ENCODE data around the gene CSNK2A1. TPM values are rescaled to one million over a fixed set of nuclear protein-coding genes. Genes with fewer than 3 reads are reported as not detected.

CSNK2A1 gene
- polyA plus RNA-seq, 1 donor from 2014 or later, result 255 TPM

GRCh38 chr20:537983-538382, 5.6 kb downstream of the CSNK2A1 start:
- Histone ChIP-seq H3K27ac (ENCODE audit: low read length) (no peak overlapping the region), H3K79me2 (replicated peaks; ENCODE audit: insufficient read depth, low read length) (peaks cover 100% of the 10 kb centered on the region), H3F3A (ENCODE audit: insufficient read depth, low read length, poor library complexity, severe bottlenecking) (no peaks in the 10 kb centered on the region), H3K4me2 (ENCODE audit: low read length) (no peak overlapping the region), H2AFZ (ENCODE audit: low read depth, low read length) (no peak overlapping the region), H3K36me3 (ENCODE audit: insufficient read depth, low read length) (no peaks in the 10 kb centered on the region), H3K9me2 (ENCODE audit: insufficient read depth, low read length) (no peaks in the 10 kb centered on the region), H3K27me3 (ENCODE audit: insufficient read depth, low read depth, low read length) (no peaks in the 10 kb centered on the region), H3K4me3 (ENCODE audit: low read length) (no peak overlapping the region), H4K20me1 (ENCODE audit: insufficient read depth) (no peaks in the 10 kb centered on the region), H3K9me3 (ENCODE audit: low read length) (no peaks in the 10 kb centered on the region), H3K9ac (ENCODE audit: low read length) (no peak overlapping the region)
- TF ChIP-seq EP300 (conservative IDR thresholded peaks at IDR 0.05; ENCODE audit: poor library complexity, severe bottlenecking), result no peak
- TF ChIP-seq POLR2AphosphoS5 (IDR thresholded peaks at IDR 0.05), result no peak
- TF ChIP-seq SMC3 (conservative IDR thresholded peaks at IDR 0.05; ENCODE audit: poor library complexity), result no peak
- TF ChIP-seq RAD21 (conservative IDR thresholded peaks at IDR 0.05), result no peak
- no peak for TF ChIP-seq MXI1 (conservative IDR thresholded peaks at IDR 0.05; ENCODE audit: poor library complexity, severe bottlenecking)
- TF ChIP-seq TAF1 (IDR thresholded peaks at IDR 0.05; ENCODE audit: low read depth), result no peak
- TF ChIP-seq EZH2 (IDR thresholded peaks at IDR 0.05; ENCODE audit: borderline replicate concordance, insufficient read depth, low read length, poor library complexity, severe bottlenecking), result no peak
- no peak for TF ChIP-seq REST (IDR thresholded peaks at IDR 0.05; ENCODE audit: borderline replicate concordance)
- no peak for TF ChIP-seq CTCF (IDR thresholded peaks at IDR 0.05; ENCODE audit: poor library complexity, severe bottlenecking)

- no peaks in the 10 kb centered on the region for H3F3A ChIP-seq (ENCODE audit: insufficient read depth, low read length, poor library complexity, severe bottlenecking)
- H3K36me3 ChIP-seq (ENCODE audit: insufficient read depth, low read length), result no peaks in the 10 kb centered on the region
- no peaks in the 10 kb centered on the region for H3K9me2 ChIP-seq (ENCODE audit: insufficient read depth, low read length)
- no peak overlapping the region for H3K27ac ChIP-seq (ENCODE audit: low read length)
- H3K27me3 ChIP-seq (ENCODE audit: insufficient read depth, low read depth, low read length), result no peaks in the 10 kb centered on the region
- no peak overlapping the region for H3K4me2 ChIP-seq (ENCODE audit: low read length)
- no peaks in the 10 kb centered on the region for H3K9me3 ChIP-seq (ENCODE audit: low read length)
- H3K9ac ChIP-seq (ENCODE audit: low read length), result no peak overlapping the region
- no peak overlapping the region for H2AFZ ChIP-seq (ENCODE audit: low read depth, low read length)
- TF ChIP-seq TAF1 (IDR thresholded peaks at IDR 0.05; ENCODE audit: low read depth) (no peak), REST (IDR thresholded peaks at IDR 0.05; ENCODE audit: borderline replicate concordance) (no peak), EZH2 (IDR thresholded peaks at IDR 0.05; ENCODE audit: borderline replicate concordance, insufficient read depth, low read length, poor library complexity, severe bottlenecking) (no peak), MXI1 (conservative IDR thresholded peaks at IDR 0.05; ENCODE audit: poor library complexity, severe bottlenecking) (no peak), CTCF (IDR thresholded peaks at IDR 0.05; ENCODE audit: poor library complexity, severe bottlenecking) (no peak), SMC3 (conservative IDR thresholded peaks at IDR 0.05; ENCODE audit: poor library complexity) (no peak), EP300 (conservative IDR thresholded peaks at IDR 0.05; ENCODE audit: poor library complexity, severe bottlenecking) (no peak), RAD21 (conservative IDR thresholded peaks at IDR 0.05) (no peak), POLR2AphosphoS5 (IDR thresholded peaks at IDR 0.05) (no peak)
- H3K79me2 ChIP-seq (replicated peaks; ENCODE audit: insufficient read depth, low read length), result peaks cover 100% of the 10 kb centered on the region
- peak overlapping the region; percentile 11 for H3K4me3 ChIP-seq (ENCODE audit: low read length)
- H4K20me1 ChIP-seq (ENCODE audit: insufficient read depth), result no peaks in the 10 kb centered on the region
Observed at GRCh38 chr20:536426-537010, 7.1 kb downstream of the CSNK2A1 start.
